ENCODE measurements around the gene KANSL3.
A peak's percentile ranks its signal among the peaks of the same experiment; 100 is the strongest.
"Not testable (repeated sequence)": the region's sequence is repeated elsewhere in the genome, so short reads cannot be mapped to it uniquely, and the experiment has no call there.

The KANSL3 gene

DNA sequence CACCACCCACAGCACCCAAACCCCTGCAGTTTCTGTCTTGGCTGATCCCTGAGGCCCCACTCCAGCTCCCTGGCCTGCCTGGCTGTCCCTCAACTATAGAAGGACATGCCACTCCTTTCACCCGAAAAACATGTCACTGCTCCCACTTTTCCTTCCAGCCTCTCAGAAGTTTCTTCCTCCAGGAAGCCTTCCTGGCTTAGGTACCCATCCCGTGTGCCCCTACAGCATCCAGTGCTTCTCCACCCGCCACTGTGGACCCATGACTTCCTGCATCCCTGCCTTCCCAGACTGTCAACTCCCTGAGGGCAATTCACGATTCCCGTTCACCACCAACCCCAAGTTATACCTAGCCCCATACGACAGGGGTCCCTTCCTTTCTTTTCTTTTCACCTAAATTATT, 80.1 kb downstream of the KANSL3 start:
- TF ChIP-seq, protein P1, sequence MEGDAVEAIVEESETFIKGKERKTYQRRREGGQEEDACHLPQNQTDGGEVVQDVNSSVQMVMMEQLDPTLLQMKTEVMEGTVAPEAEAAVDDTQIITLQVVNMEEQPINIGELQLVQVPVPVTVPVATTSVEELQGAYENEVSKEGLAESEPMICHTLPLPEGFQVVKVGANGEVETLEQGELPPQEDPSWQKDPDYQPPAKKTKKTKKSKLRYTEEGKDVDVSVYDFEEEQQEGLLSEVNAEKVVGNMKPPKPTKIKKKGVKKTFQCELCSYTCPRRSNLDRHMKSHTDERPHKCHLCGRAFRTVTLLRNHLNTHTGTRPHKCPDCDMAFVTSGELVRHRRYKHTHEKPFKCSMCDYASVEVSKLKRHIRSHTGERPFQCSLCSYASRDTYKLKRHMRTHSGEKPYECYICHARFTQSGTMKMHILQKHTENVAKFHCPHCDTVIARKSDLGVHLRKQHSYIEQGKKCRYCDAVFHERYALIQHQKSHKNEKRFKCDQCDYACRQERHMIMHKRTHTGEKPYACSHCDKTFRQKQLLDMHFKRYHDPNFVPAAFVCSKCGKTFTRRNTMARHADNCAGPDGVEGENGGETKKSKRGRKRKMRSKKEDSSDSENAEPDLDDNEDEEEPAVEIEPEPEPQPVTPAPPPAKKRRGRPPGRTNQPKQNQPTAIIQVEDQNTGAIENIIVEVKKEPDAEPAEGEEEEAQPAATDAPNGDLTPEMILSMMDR (IDR thresholded peaks at IDR 0.05): no peak
- no peak for TF ChIP-seq ZFX (IDR thresholded peaks at IDR 0.05; ENCODE audit: borderline replicate concordance)
- H3K27ac ChIP-seq: no peak overlapping the region

DNA sequence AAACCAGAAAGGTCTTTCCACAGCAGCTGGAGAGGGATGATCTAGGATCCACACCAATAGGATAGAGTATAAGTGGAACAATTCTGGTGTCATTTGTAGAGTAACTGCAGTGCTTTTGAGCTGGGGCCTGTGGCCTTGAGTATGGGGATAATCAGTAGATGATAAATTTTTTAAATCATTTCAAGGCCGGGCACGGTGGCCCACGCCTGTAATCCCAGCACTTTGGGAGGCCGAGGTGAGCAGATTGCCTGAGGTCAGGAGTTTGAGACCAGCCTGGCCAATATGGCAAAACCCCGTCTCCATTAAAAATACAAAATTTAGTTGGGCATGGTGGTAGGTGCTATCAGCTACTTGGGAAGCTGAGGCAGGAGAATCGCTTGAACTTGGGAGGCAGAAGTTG, 80.7 kb downstream of the KANSL3 start:
- not testable (repeated sequence) for H3K27ac ChIP-seq

DNA sequence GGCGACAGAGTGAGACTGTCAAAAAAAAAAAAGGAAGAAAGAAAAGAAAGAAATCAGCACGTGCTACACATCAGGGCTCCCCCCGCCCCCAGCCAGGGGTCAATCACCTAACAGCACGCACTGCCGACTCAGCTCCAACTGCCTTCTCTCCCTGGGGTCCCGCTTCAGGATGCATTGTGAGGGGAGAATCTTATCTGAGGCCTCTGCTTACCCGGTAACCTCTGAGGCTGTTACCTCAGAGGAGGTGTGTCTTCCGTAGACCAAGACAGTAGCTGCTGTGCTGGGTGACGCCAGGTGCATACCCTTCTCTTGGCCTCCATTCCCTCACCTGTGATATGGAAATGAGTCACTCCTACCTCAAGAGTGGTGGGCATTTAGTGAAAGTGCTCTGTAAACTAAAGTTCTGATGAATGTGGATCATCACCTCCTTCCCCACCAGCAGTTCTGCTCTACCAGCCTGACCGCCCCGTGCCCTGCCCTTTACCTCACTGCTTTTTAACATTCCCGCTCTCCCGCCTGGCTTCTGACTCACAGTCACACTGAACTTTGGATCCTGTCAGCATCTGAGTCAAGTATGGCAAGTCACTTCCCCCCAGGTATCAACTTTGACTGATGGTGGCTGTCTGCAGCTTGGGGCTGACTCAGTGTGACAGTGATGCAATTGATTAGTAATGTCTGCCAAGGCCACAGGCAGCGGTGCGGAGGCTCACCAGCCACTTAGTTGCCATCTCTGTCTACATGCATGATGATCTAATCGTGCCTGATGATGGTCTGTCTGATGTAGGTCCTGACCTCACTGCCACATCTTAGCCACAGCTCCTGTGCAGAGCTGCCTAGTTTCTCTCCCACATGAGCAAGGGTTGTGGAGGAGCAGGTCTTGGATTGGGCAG, 81.4 kb downstream of the KANSL3 start:
- H3K27ac ChIP-seq: no peak overlapping the region
- TF ChIP-seq ZFX (IDR thresholded peaks at IDR 0.05; ENCODE audit: borderline replicate concordance): no peak
- TF ChIP-seq, protein P1 (IDR thresholded peaks at IDR 0.05): no peak

DNA sequence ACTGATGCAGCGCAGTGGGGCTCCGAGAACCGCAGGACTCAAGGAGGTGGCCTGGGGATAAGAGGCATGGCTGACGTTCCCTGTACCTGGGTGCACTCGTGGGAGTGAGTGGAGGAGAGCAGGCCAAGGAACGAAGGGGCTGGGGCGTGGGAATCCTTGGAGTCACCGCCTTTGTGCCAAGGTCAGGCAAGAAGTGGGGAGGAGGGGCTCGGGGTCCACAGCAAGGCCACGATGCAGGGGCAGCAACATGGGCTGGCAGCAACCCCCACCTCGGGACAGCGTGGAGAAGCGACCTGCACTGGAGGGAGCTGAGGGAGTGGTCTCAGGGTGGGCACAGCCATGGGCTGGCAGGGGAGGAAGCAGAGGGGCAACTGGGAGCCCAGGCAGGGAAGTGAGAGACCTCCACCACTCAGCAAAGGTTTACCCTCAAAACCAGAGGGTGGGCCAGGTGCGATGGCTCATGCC, 82.9 kb downstream of the KANSL3 start:
- H3K27ac ChIP-seq: no peak overlapping the region
- TF ChIP-seq, protein P1 (IDR thresholded peaks at IDR 0.05): no peak
- TF ChIP-seq ZFX (IDR thresholded peaks at IDR 0.05; ENCODE audit: borderline replicate concordance): no peak

DNA sequence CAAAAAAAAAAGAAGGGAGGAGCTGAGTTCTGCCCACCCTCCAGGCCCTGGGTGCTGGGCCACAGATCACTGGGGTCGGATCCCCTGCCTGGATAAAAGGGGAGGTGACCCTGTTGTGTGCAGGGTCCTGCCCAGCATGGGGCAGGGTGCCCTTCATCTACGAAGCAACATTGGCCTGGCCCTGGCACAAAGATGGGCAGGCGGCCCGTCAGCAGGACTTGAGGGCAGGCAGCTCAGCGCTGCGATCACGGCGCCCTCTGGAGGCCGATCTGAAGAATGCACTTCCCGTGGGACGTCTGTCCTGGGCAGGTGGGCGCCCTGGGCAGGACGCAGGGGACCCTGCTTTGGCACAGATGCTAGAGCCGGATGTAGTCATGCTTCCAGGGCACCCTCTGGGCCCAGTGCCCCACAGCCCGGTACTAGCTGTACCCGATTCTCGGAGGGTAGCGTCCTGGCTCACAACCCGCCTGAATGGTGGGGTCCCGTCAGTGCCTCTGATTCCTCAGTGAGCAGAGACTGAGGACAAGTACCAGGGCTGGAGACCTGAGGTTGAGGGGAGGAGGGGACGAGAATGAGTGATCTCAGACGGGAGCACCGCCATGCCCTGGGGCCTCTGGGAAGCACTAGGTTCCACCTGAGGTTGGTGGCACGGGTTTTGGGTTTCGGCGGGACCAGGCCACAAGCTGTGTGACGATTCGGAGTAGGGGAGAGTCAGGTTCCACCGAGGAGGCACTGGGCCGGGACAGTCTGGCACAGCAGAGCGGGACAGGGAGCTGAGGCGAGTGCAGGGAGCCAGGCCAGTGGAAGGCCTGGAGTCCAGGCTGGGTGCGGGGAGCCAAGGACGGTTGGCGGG, 83.6 kb downstream of the KANSL3 start:
- H3K27ac ChIP-seq: no peak overlapping the region
- TF ChIP-seq ZFX (IDR thresholded peaks at IDR 0.05; ENCODE audit: borderline replicate concordance): no peak
- TF ChIP-seq, protein P1 (IDR thresholded peaks at IDR 0.05): peak; percentile 98

DNA sequence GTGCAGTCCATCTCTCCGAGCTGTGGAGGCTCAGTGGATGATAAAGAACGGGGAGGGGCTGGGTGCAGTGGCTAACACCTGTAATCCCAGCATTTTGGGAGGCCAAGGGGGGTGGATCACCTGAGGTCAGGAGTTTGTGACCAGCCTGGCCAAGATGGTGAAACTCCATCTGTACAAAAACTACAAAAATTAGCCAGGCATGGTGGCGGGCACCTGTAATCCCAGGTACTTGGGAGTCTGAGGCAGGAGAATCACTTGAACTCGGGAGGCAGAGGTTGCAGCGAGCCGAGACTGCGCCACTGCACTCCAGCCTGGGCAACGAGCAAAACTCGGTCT, 84.2 kb downstream of the KANSL3 start:
- not testable (repeated sequence) for H3K27ac ChIP-seq

DNA sequence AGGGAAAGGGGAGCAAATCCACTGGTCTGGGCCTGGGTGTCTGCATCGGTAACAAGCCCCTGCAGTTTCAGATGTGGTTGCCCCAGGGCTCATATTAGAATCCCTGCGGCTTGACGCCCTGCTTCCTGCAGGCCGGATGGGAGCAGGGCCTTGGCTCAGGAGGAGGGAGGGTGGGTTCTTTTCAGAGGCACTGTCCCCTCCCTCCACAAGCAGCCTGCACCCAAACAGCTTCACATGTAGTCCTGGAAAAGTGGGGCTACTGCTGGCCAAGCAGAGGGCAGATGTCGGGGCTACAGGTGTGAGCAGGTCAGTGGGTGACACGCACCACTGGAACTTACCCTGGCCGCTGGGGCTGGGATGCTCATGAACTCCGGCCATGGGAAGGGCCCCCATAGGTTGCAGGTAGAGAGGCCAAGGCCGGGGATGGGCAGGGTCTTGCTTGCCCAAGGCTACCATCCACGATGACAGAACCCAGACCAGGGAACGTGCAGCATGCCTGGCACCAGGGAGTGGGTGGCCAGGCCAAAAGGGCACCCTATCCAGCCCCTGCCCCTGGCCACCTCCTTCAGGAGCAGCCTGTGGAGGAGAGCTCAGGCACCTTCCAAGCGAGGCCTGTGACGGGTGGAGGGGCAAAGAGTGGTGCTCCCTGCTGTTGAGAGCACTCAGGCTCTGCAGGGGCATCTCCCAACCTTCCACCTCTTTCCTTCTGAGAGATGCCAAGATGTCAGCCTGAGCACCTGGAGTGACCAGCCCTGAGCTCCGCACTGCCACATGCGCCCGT, 84.7 kb downstream of the KANSL3 start:
- TF ChIP-seq, protein P1 (IDR thresholded peaks at IDR 0.05): no peak
- TF ChIP-seq ZFX (IDR thresholded peaks at IDR 0.05; ENCODE audit: borderline replicate concordance): no peak
- H3K27ac ChIP-seq: no peak overlapping the region
